ENCODE results near the gene PHLDA2.

The PHLDA2 gene

DNA sequence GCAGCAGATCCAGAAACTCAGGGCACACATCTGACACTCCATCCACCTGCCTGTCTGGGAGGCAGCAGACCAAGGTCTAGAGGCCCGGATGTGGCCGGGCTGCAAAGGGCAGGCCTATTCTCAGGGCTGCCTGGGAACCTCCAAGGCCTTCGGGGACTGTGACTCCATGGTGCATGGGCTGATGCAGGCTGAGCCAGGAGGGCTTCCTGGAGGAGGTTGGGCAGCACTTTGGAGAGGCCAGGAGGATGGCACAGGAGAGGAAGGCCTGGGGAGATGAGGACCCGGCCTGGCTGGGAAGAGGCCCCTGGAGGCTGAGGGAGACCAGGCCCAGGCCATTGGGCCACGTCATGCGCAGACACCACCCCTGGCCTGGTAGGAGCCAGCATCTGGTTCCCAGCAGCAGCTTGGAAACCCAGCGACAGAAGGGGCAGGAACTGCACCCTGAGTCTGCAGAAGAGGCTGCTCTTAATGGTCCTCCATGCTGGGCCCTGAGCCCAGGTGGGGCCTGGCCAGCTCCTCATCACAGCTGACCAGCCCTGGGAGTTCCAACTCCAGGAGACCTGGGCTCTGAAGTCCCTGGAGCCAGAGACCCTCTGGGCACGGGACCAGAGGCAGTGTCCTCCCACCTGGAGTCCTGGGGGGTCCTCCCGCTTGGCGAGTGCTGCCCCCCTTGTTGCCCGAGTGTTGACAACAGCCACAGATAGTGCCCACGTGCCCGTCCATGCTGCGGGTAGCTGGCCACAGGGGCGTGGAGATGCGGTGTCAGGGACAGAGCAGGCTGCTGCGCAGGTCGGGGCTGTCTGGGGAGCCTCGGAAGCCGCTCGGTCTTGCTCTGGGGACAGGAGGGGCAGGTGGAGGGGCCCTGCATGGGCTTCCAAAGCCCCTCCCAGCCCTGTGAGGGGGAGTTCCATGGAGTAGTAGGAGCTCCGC, 5.5 kb downstream of the PHLDA2 start:
- TF ChIP-seq, protein P1, sequence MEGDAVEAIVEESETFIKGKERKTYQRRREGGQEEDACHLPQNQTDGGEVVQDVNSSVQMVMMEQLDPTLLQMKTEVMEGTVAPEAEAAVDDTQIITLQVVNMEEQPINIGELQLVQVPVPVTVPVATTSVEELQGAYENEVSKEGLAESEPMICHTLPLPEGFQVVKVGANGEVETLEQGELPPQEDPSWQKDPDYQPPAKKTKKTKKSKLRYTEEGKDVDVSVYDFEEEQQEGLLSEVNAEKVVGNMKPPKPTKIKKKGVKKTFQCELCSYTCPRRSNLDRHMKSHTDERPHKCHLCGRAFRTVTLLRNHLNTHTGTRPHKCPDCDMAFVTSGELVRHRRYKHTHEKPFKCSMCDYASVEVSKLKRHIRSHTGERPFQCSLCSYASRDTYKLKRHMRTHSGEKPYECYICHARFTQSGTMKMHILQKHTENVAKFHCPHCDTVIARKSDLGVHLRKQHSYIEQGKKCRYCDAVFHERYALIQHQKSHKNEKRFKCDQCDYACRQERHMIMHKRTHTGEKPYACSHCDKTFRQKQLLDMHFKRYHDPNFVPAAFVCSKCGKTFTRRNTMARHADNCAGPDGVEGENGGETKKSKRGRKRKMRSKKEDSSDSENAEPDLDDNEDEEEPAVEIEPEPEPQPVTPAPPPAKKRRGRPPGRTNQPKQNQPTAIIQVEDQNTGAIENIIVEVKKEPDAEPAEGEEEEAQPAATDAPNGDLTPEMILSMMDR (IDR thresholded peaks at IDR 0.05; ENCODE audit: insufficient read depth, low read depth, low read length, missing control alignments): no peak
- DNase-seq (ENCODE audit: low read depth): no peak
- no peak overlapping the region for H3K4me3 ChIP-seq (ENCODE audit: low read length)

DNA sequence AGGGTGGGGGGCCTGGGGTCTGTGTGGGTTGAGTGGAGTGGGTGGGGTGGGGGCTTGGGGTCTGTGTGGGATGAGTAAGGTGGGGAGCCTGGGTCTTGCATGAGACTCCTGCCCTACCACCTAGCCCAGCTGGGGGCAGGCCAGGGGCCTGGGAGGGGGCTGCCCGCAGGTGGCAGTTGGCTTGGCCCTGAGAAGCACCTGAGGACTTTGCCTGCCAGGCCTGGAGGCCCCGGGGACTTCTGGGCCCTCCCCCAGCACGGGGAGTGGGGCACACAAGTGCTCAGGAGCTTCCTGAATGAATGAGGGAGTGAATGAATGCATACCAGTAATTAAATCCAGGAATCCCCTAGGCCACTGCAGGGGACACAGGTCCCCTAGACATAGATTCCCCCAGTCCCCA, 6.6 kb downstream of the PHLDA2 start:
- DNase-seq (ENCODE audit: low read depth): no peak
- no peak overlapping the region for H3K4me3 ChIP-seq (ENCODE audit: low read length)

DNA sequence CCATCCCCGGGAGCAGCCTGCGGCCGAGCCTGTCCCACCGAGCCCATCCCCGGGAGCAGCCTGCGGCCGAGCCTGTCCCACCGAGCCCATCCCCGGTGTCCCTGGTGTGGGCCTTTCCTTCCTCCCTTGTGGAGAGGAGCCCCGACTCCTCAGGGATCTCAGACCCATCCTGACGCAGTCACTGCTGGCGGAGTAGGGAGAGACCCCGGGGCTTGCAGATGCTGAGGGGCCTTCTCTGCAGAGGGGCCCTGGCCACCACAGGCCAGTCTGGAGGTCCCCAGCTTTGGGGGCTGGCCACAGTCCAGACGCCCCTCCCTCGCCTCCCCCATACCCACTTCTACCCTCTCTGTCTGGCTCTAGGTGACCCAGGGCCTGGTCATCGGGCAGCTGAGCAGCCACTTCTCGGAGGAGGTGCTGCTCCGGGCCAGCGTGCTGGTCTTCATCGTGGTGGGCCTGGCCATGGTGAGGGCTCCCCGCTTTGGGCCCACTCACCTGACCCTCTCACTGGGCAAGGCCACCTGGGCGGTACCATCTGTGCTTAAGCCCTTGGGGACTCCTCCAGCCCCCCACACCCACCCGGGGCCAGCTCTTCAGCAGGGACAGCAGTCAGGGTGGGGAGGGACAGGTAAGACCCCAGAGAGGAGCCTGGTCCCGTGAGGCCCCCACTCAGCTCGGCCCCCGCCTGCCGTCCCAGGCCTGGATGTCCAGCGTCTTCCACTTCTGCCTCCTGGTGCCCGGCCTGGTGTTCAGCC, 7.3 kb downstream of the PHLDA2 start:
- TF ChIP-seq, protein P1 (IDR thresholded peaks at IDR 0.05; ENCODE audit: insufficient read depth, low read depth, low read length, missing control alignments): no peak
- H3K4me3 ChIP-seq (ENCODE audit: low read length): no peak overlapping the region
- DNase-seq (ENCODE audit: low read depth): no peak

More for the DNA sequence above, 6.6 kb downstream of the PHLDA2 start:
- TF ChIP-seq, protein P1 (IDR thresholded peaks at IDR 0.05; ENCODE audit: insufficient read depth, low read depth, low read length, missing control alignments): no peak

DNA sequence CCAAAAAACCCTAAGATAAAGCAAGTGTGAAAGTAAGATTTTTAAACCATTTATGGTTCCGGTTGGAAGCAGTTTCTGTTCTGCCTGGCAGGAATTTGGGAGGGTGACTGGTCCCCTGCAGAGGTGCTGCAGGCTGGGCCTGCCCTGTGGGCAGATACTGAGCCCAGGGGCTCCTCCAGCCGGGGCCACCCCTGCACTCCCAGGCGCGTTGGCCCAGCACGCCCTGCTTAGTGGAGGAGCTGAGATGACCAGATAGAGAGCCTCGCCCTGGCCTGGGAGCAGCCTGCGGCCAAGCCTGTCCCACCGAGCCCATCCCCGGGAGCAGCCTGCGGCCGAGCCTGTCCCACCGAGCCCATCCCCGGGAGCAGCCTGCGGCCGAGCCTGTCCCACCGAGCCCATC, 8.0 kb downstream of the PHLDA2 start:
- TF ChIP-seq, protein P1 (IDR thresholded peaks at IDR 0.05; ENCODE audit: insufficient read depth, low read depth, low read length, missing control alignments): no peak
- no peak for DNase-seq (ENCODE audit: low read depth)
- no peak overlapping the region for H3K4me3 ChIP-seq (ENCODE audit: low read length)

DNA sequence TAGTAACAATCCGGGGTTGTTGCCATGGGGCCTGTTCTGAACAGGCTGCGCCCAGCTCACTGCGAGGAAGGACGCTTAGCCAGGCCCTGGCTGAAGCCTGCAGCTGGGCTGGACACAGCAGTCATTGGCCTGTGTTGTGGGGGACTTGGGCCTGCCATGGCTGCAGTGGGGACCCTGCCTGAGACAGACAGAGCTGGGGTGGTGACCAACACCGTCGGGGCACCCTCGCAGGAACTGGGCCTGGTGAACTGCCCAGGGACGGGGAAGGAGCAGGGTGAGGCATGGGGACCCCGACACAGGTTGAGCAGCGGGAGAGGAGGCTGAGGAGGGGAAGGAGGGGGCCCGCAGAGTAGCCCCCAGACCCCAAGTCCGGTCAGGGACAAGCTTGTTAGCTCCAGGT, 8.9 kb downstream of the PHLDA2 start:
- TF ChIP-seq, protein P1 (IDR thresholded peaks at IDR 0.05; ENCODE audit: insufficient read depth, low read depth, low read length, missing control alignments): no peak
- H3K4me3 ChIP-seq (ENCODE audit: low read length): no peak overlapping the region
- no peak for DNase-seq (ENCODE audit: low read depth)

DNA sequence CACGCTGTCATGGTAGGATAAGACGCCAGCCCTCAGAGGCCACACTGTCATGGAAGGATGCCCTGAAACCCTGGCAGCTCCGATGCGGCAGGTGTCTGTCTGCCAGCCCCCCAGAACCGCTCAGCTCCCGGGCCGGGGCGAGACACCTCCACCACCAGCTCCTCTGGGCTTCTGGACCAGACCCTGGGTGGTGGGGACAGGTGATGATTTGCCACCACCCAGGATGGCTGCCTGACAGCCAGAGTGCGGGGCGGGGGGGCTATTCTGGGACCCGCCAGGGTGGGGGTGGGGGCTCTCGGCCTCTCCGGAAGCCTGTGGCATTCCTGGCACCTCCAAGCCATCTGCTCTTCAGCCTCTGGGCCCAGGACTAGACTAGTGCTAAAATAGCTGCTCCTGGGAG, 9.4 kb downstream of the PHLDA2 start:
- DNase-seq (ENCODE audit: low read depth): no peak
- TF ChIP-seq, protein P1 (IDR thresholded peaks at IDR 0.05; ENCODE audit: insufficient read depth, low read depth, low read length, missing control alignments): no peak
- no peak overlapping the region for H3K4me3 ChIP-seq (ENCODE audit: low read length)
